DOHH2 (cell line): ENCODE measurements around the gene PKP3.

Source experiments
- EZH2phosphoT487 ChIP-seq: fragments of 200-600 bp; sonication (generic); IDR thresholded peaks from 2 replicates; pipeline ENCODE4 v1.6.1; 2017; ENCODE audit warnings: borderline replicate concordance, mild to moderate bottlenecking, antibody characterized with exemption, low read length, moderate library complexity, mixed read lengths
- TF ChIP-seq, protein P1 (sequence below): fragments of 200-600 bp; sonication (generic); IDR thresholded peaks from one replicate; pipeline ENCODE4 v1.5.1; 2014; ENCODE audit warnings: antibody characterized with exemption, mild to moderate bottlenecking, low read depth, low read length; ENCODE audit not compliant: poor library complexity, severe bottlenecking

DNA sequence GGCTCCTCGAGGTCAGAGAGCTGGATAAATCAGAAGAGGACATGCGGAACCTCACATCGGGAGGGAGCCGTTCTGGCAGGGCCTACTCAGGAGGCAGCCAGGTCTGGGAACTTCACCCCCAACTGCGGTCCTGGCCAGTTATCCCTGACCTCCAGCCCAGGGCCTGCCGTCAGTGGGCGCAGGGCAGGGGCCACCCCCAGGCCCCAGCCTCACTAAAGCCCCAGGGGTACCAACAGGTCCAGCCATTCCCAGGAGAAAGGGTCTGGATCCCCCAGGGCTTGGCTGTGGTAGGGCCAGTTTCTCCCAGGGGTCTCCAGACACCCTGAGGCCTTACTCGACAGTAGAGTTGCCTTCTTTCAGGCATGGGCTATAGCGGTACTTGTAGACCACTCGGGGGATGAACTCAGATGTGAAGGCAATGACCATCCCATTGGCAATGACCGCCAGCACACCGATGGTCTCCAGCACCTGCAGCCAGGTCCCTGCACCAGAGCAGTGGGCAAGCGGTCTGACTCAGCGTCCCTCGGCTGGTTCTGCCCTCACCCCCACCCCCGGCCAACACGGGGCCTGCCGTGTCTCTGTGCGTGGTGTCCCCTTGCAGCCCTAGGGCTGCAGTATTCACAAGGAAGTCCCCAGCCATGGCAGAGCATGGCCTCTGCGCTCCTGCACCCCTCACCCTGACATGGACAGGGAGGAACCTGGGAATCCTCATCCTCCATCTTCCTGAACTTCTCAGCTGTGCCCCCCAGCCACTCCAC lies 25.4 kb downstream of the PKP3 start:
- TF ChIP-seq, protein P1, sequence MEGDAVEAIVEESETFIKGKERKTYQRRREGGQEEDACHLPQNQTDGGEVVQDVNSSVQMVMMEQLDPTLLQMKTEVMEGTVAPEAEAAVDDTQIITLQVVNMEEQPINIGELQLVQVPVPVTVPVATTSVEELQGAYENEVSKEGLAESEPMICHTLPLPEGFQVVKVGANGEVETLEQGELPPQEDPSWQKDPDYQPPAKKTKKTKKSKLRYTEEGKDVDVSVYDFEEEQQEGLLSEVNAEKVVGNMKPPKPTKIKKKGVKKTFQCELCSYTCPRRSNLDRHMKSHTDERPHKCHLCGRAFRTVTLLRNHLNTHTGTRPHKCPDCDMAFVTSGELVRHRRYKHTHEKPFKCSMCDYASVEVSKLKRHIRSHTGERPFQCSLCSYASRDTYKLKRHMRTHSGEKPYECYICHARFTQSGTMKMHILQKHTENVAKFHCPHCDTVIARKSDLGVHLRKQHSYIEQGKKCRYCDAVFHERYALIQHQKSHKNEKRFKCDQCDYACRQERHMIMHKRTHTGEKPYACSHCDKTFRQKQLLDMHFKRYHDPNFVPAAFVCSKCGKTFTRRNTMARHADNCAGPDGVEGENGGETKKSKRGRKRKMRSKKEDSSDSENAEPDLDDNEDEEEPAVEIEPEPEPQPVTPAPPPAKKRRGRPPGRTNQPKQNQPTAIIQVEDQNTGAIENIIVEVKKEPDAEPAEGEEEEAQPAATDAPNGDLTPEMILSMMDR = no peak
- TF ChIP-seq EZH2phosphoT487 = no peak
